K562 (cell line): ENCODE measurements around the gene ADPRH. TPM values are rescaled to one million over a fixed set of nuclear protein-coding genes. Genes with fewer than 3 reads are reported as not detected.

ENCODE experiments used
- ATAC-seq: fragments of 200-7000 bp; cut with Tn5 transposase; 3 replicates; pipeline ENCODE4 v1.9.1; 2020; ENCODE audit warnings: moderate library complexity
- BruUV-seq: library from RNA; stranded (reverse); fragments of 400-500 nt; replicated peaks from 2 replicates; lab custom pipeline; 2021; lab: Mats Ljungman, UMichigan
- CTCF ChIA-PET: fragments of 300-600 bp; formaldehyde crosslinking; extraction: SDS; loops from one replicate; lab custom pipeline; 2021; ENCODE audit warnings: low intra/inter-chr PET ratio; lab: Yijun Ruan, JAX
- POLR2A ChIA-PET: fragments of 300-600, 350-650 bp; sonication (Branson Sonifier 250); formaldehyde crosslinking; extraction: SDS; loops from one replicate; lab custom pipeline; 2021; ENCODE audit warnings: antibody characterized with exemption, inconsistent platforms; lab: Yijun Ruan, JAX
- DNase-seq, 4 experiments: peaks; one replicate each; pipeline versions ENCODE4 v3.0.0 to v3.0.0-alpha.2; 2011 to 2018; ENCODE audit warnings: low spot score in 3 of 4, mixed read lengths in 3 of 4; ENCODE audit errors: extremely low read depth in 1 of 4
- FAIRE-seq: peaks from 2 replicates; lab custom pipeline; 2011; peaks lifted over from hg19 to GRCh38; lab: Jason Lieb, UNC
- H2AFZ ChIP-seq: 2 replicates; pipeline ENCODE4 v1.6.0; 2011; ENCODE audit warnings: low read depth, low read length, control low read depth, inconsistent platforms
- H3K27ac ChIP-seq: fragments of 200-600 bp; 3 replicates; pipeline ENCODE4 v1.8.0; 2011; ENCODE audit warnings: low read depth, mild to moderate bottlenecking, control low read depth, inconsistent platforms, low read length, moderate library complexity, mixed read lengths; ENCODE audit errors: extremely low read depth
- H3K27me3 ChIP-seq, 2 experiments: fragments of 300-600 bp in 1 of 2; 2 replicates in 1 of 2; 3 replicates in 1 of 2; pipeline versions ENCODE4 v1.6.0 to v1.8.0; 2011; ENCODE audit warnings: inconsistent platforms in 2 of 2, low read length in 2 of 2, mild to moderate bottlenecking in 1 of 2, mixed read lengths in 1 of 2, moderate library complexity in 1 of 2; ENCODE audit not compliant: control insufficient read depth in 2 of 2, insufficient read depth in 2 of 2
- H3K36me3 ChIP-seq: fragments of 300-600 bp; 3 replicates; pipeline ENCODE4 v1.8.0; 2011; ENCODE audit warnings: mild to moderate bottlenecking, low read length, inconsistent platforms; ENCODE audit not compliant: control insufficient read depth, insufficient read depth
- H3K4me1 ChIP-seq, 2 experiments: fragments of 200-600 bp in 1 of 2; replicated peaks in 1 of 2; 2 replicates in 1 of 2; 3 replicates in 1 of 2; pipeline versions ENCODE4 v1.5.1 to v1.8.0; 2011; ENCODE audit warnings: inconsistent platforms in 2 of 2, low read length in 2 of 2, mild to moderate bottlenecking in 1 of 2, mixed read lengths in 1 of 2, moderate library complexity in 1 of 2; ENCODE audit not compliant: control insufficient read depth in 2 of 2, insufficient read depth in 2 of 2
- H3K4me2 ChIP-seq: 2 replicates; pipeline ENCODE4 v1.6.1; 2011; ENCODE audit warnings: low read length, control low read depth, inconsistent platforms, mixed read lengths; ENCODE audit not compliant: insufficient read depth
- H3K4me3 ChIP-seq: fragments of 200-600 bp; sonication (generic), shearing (Covaris generic); 2 replicates; pipeline ENCODE4 v1.5.1; 2016; ENCODE audit warnings: control low read depth, inconsistent platforms
- H3K79me2 ChIP-seq: fragments of 200-600 bp; 3 replicates; pipeline ENCODE4 v1.8.0; 2011; ENCODE audit warnings: low read length, inconsistent platforms; ENCODE audit not compliant: control insufficient read depth, insufficient read depth
- H3K9ac ChIP-seq, 2 experiments: 2 replicates each; pipeline versions ENCODE4 v1.6.0 to v1.6.1; 2011; ENCODE audit warnings: low read depth in 2 of 2, low read length in 2 of 2, control low read depth in 1 of 2, inconsistent platforms in 1 of 2, mild to moderate bottlenecking in 1 of 2, mixed read lengths in 1 of 2; ENCODE audit not compliant: insufficient read depth in 1 of 2
- H3K9me1 ChIP-seq: one replicate; pipeline ENCODE4 v1.6.0; 2011; ENCODE audit warnings: inconsistent platforms, mild to moderate bottlenecking, low read length, moderate library complexity; ENCODE audit not compliant: control insufficient read depth, insufficient read depth
- H3K9me3 ChIP-seq: replicated peaks from 2 replicates; pipeline ENCODE4 v1.5.1; 2011; ENCODE audit warnings: low read depth, low read length, inconsistent platforms; ENCODE audit not compliant: control insufficient read depth, insufficient read depth
- H4K20me1 ChIP-seq: replicated peaks from 2 replicates; pipeline ENCODE4 v1.6.1; 2011; ENCODE audit warnings: low read length, inconsistent platforms, mixed read lengths; ENCODE audit not compliant: control insufficient read depth, insufficient read depth
- HDAC3 ChIP-seq: fragments of 450-650 bp; IDR thresholded peaks from 2 replicates; pipeline ENCODE4 v1.6.1; 2018; ENCODE audit warnings: borderline replicate concordance, mild to moderate bottlenecking, moderate library complexity; ENCODE audit not compliant: partially characterized antibody
- MAZ ChIP-seq, 2 experiments: fragments of 450-650 bp in 1 of 2; sonication (generic) in 1 of 2; formaldehyde crosslinking; IDR thresholded peaks in 1 of 2; conservative IDR thresholded peaks in 1 of 2; 2 replicates each; pipeline versions ENCODE4 v1.4.0 to v1.5.0; 2020; ENCODE audit warnings: mild to moderate bottlenecking in 1 of 2, missing genetic modification reagents in 1 of 2
- RBM39 ChIP-seq: fragments of 200-400 bp; formaldehyde crosslinking; optimal IDR thresholded peaks from 2 replicates; pipeline ENCODE3; 2018; ENCODE audit warnings: low read depth, low read length
- RUNX1 ChIP-seq: sonication (generic); IDR thresholded peaks from 2 replicates; pipeline ENCODE4 v1.6.1; 2016; ENCODE audit warnings: antibody characterized with exemption, low read depth
- ZNF431 ChIP-seq: sonication (generic); formaldehyde crosslinking; IDR thresholded peaks from 2 replicates; pipeline ENCODE4 v1.8.0; 2022; ENCODE audit warnings: mild to moderate bottlenecking, missing genetic modification reagents
- WGBS: fragments of 100-300 bp; shearing (Covaris generic); methylation state at CpG from one replicate; pipeline ENCODE4 v1.1.6; 2016; ENCODE audit warnings: low coverage, mixed read lengths; ENCODE audit not compliant: insufficient coverage; ENCODE audit errors: missing lambda C conversion rate; 5-methylcytosine and 5-hydroxymethylcytosine counted together
- in situ Hi-C: fragments of 300-500 bp; cut with MboI; formaldehyde crosslinking; loops from 4 replicates; pipeline ENCODE4 v1.15.0; 2018; ENCODE audit warnings: inconsistent platforms, mixed read lengths
- intact Hi-C: fragments of 100-400 bp; cut with micrococcal nuclease; formaldehyde crosslinking; loops from 2 replicates; pipeline ENCODE4 v1.14.2; 2022
- polyA plus RNA-seq, 8 experiments: library from polyadenylated mRNA; depleted of rRNA in 4 of 8; stranded (reverse) in 5 of 8; unstranded in 3 of 8; fragments of >200 nt; fragmentation: Nextera tagmentation in 2 of 8; fragmentation: Illumina TruSeq in 1 of 8; extraction: Ambion mirVana in 2 of 8; extraction: Trizol in 1 of 8; gene quantifications; 2 replicates each; pipeline versions ENCODE4 v1.2.1 to v1.2.3, GENCODE V29; 2011 to 2014; ENCODE audit warnings: inconsistent platforms in 1 of 8, missing spikeins in 1 of 8
- total RNA-seq, 7 experiments: library from RNA; depleted of rRNA in 6 of 7; stranded (reverse); fragments of >200 nt in 6 of 7; fragmentation: Illumina TruSeq in 2 of 7; extraction: Trizol in 2 of 7; gene quantifications; 2 replicates each; pipeline versions ENCODE4 v1.2.1 to v1.2.3, GENCODE V29; 2011 to 2021; ENCODE audit warnings: low replicate concordance in 1 of 7
- TF ChIP-seq, protein P1 (sequence below): conservative IDR thresholded peaks from 2 replicates; pipeline ENCODE4 v1.6.1; 2011; ENCODE audit warnings: low read depth, mild to moderate bottlenecking, low read length; ENCODE audit not compliant: control insufficient read depth

The ADPRH gene
- total and polyA plus RNA-seq, 9 of the 15 experiments (the other 6 are each of a cell fraction or from before 2014, with no cell fraction given), result 0.01 to 1.4 (median 0.65) TPM

DNA sequence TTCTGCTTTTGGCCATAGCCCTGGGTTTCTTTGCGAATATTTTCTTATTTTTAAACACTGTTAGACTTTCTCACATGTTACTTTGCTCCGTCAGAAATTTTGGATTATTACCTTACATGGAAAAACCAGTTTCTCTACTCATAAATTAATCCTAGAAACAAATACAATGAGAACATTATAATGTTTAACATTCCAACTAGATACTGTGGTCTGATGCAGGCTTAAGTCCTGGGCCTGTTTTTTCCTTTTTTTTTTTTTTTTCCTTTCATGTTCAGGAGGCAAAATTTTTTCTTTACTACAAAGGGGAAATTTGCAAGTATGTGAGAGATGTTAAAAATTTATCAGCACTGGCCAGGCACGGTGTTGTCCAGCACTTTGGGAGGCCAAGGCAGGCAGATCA is 52.2 kb downstream of the ADPRH start (continued):
- TF ChIP-seq HDAC3, result no peak

DNA sequence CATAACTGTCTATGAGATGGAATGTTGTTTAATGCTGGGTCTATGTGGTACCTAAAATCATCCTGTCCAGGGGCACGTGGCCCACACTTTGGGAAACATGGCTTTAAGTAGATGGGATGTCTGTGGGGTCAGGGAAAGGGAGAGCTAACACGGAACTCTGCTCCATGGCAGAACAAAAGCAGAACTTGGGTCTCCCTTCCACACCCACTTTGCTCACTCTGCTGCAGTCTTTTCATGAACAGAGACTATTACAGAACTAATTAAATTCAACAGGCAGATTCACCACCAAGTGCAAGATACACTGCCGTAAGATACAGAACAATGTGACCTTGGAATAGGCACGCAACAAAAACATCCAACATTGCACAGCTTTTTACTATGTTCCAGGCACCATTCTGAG is 52.9 kb downstream of the ADPRH start:
- Histone ChIP-seq H3K4me1 (peaks cover 0 to 18% of the 10 kb centered on the region in 2 experiments; a peak in 4 of 5 replicates), H3K4me3 (no peak overlapping the region), H3K9me1 (no peaks in the 10 kb centered on the region), H3K4me2 (no peak overlapping the region), H2AFZ (no peak overlapping the region), H3K27ac (no peak overlapping the region), H3K79me2 (no peaks in the 10 kb centered on the region), H3K9me3 (no peaks in the 10 kb centered on the region), H3K9ac (no peak overlapping the region), H3K36me3 (no peaks in the 10 kb centered on the region), H4K20me1 (no peaks in the 10 kb centered on the region), H3K27me3 (no peaks in the 10 kb centered on the region)
- in situ Hi-C loops, result no loop called here
- 60% methylated on average over 3 of the region's 4 CpGs for WGBS
- ChIA-PET CTCF (no interaction called here), POLR2A (no interaction called here)
- TF ChIP-seq RUNX1 (no peak), RBM39 (no peak), ZNF431 (CRISPR knock-in tag) (no peak), MAZ (CRISPR knock-in tag; conservative IDR thresholded peaks at IDR 0.05 in 1 of 2, IDR thresholded peaks at IDR 0.05 in 1 of 2) (no peak)
- TF ChIP-seq, protein P1, sequence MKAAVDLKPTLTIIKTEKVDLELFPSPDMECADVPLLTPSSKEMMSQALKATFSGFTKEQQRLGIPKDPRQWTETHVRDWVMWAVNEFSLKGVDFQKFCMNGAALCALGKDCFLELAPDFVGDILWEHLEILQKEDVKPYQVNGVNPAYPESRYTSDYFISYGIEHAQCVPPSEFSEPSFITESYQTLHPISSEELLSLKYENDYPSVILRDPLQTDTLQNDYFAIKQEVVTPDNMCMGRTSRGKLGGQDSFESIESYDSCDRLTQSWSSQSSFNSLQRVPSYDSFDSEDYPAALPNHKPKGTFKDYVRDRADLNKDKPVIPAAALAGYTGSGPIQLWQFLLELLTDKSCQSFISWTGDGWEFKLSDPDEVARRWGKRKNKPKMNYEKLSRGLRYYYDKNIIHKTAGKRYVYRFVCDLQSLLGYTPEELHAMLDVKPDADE, result no peak
- intact Hi-C loops, result no loop called here
- DNase-seq, result no peak
- no TSS peak for BruUV-seq
- FAIRE-seq, result no peak
- ATAC-seq, result no peak
